ENCODE measurements around the gene CYSTM1.
A peak's percentile ranks its signal among the peaks of the same experiment; 100 is the strongest.

CYSTM1 gene

DNA sequence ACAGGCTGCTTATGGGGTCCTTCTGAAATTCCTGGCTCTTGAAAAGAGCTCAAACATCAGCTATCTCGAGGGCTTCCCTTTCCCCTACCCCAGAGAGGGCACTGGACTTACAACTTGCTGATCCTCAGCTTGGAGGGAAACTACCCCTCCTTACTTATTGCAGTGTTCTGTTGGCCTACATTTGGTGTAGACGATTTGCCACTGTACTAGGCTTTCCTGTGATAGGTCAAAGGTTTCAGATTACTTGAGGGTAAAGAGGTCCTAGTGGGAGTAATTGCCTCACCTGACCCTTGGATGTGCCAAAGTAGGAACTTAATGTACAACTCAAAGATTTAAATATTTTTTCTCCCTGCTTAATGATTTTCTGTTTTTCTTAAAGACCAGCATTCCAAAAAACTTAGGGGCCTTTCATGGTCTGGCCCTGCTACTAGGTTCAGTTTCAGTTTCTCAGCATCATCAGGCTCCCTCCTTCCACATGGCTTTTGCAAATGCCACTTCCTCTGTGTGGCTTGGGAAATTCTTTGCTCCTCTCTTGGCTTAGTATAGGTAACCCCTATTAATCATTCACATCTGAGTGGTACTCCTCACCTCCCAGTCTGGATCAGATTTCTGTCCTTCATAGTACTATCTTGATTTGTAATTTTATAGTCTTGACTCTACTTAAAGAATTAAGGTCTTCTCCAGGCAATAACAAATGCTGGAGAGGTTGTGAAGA, 32.4 kb downstream of the CYSTM1 start:
- DNase-seq (ENCODE audit: low spot score) = no peak

- DNase-seq (ENCODE audit: low spot score) = no peak
Measured at GRCh38 chr5:140208065-140208464, 33.1 kb downstream of the CYSTM1 start.

GRCh38 chr5:140213370-140213983, 38.5 kb downstream of the CYSTM1 start:
- DNase-seq (ENCODE audit: low spot score) = no peak

DNA sequence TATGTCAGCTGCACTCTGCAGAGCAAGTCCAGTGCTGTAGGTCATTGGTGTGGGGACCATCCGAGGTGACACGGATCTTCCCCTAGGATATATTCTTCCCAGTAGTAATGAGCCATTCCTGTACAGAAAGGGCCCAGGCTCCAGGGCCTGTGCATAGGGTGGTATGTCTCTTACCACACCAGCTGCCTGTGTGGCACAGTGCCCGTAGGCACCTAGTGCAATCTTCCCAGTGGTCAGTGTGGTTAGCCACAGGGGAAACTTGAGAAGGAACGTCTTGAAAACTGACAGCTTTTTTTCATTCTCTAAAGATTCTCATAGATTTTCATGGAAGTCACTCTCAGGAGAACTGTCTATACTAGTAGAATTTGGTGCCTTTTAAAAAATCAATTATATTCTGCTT, 39.8 kb downstream of the CYSTM1 start:
- no peak for DNase-seq (ENCODE audit: low spot score)

DNA sequence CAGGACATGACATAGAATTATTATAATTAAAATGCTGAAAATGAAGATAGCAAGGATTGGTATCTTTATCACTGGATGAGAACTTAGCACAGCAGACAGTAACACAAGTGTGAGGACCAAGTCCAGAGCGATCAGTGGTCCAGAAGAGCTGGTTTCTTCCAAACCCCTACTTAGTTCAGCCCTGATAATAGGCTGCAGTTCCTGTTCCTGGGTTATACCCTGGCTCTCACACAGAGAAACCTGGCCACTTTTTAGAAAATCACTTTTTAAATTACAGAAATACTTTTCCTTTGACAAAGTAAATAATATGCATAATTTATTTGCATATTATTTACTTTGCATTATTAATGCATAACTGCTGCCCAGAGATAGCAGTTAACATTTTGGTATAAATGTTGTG, 40.3 kb downstream of the CYSTM1 start:
- DNase-seq (ENCODE audit: low spot score) = no peak

- DNase-seq (ENCODE audit: low spot score) = no peak
Measured at GRCh38 chr5:140216478-140217074, 41.6 kb downstream of the CYSTM1 start.

DNA sequence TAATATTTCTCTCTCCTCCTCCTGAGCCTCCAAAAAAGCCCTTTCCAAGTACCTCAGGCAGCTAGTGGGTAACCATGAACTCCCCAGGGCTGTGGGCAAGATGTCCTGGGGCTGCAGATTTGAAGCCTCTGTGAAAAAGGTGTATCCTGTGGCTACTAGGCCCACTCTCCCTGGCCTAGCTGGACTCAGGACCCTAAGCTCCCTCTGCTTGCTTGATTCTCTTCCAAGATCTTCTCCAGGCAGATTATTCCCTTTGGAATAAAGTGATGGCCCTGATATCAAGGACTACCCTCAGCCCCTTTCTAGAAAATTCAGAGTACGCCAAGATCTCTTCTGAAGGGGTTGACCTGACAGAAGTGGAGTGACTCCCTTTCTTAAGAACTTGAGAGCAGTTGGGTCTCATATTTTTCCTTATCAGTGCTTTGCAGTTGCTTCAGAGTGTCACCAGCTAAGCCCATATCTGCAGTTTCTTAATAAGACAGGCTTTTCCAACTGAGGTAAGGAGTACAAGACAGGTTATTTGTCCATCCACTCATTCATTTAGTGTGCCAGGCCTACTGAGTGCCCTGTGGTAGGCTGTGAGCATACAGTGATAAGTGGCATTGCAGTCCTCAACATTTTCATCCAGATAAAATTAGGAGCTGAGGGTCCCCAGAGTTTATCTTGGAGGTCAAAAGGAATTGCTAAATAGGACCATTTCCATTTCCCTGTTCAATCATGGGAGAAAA, 42.5 kb downstream of the CYSTM1 start:
- no peak for DNase-seq (ENCODE audit: low spot score)

GRCh38 chr5:140219068-140219991, 44.3 kb downstream of the CYSTM1 start:
- DNase-seq (ENCODE audit: low spot score) = no peak

GRCh38 chr5:140220032-140220697, 45.2 kb downstream of the CYSTM1 start:
- DNase-seq (ENCODE audit: low spot score) = peak; percentile 25

- no peak for DNase-seq (ENCODE audit: low spot score)
Measured at GRCh38 chr5:140220698-140221064, 45.7 kb downstream of the CYSTM1 start.

DNA sequence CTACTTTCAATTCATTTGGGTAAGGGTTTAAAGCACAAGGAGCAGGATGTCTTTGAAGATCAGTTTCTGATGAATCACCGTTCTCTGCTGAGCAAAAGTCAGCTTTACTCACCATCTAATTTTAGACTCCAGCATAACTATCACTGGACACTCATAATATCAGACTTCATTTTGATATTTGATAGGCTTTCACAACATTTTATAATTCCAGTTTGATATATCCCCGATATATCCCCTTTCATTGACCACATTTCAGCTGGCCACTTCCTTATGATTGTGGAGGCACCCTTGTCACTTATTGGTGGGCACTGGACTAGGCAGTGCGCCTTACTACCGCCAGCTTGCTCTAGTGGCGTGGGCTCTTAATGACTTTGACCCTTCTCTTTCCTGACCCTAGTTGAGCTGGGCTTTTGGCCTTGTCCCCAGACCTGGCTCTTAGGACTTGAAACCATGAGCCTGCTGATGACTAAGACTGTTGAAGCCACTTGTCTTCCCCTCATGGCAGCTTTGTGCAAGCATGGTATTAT, 46.8 kb downstream of the CYSTM1 start:
- DNase-seq (ENCODE audit: low spot score) = no peak

- no peak for DNase-seq (ENCODE audit: low spot score)
Measured at GRCh38 chr5:140222416-140222815, 47.4 kb downstream of the CYSTM1 start.

DNA sequence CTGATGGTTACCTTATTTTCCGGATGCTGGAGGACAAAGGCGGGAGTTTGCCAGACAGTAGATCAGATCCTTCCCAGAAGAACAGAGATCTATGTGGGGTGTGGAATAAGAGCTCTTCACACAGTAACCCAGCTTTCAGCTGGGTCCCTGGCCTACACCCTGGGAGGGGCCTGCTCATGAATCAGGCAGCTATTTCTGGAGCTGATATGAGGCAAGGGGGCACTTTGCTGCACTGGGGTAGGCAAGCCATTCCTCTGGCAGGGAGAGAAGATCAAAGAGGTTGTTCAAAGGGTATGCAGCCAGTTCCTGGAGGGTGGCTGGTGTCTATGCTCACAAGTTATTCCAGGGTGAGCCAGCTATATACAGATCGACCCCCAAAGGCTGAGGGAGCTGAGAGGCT, 48.6 kb downstream of the CYSTM1 start:
- DNase-seq (ENCODE audit: low spot score) = no peak

- DNase-seq (ENCODE audit: low spot score) = no peak
Measured at GRCh38 chr5:140224658-140225057, 49.7 kb downstream of the CYSTM1 start.

DNA sequence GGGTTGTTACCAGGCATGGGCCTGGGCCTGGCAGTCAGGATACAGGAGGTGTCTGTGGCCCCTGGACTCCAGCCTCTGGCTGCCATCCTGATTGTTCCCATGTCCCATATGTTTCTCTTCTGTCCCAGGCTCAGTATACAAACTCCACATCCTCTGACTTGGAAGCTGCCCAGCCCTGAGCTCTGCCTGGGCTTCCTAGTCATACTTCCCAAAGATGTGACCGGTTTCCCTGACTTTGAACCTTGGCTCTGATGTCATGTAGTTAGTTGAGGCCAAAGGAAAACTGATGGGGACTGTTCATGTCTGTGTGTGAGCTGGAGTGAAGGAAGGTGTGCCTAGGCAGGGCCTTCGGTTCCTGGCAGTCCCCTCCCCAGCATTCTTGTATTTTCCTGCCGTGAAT, 50.4 kb downstream of the CYSTM1 start:
- no peak for DNase-seq (ENCODE audit: low spot score)

GRCh38 chr5:140227046-140227445, 52.1 kb downstream of the CYSTM1 start:
- no peak for DNase-seq (ENCODE audit: low spot score)

DNA sequence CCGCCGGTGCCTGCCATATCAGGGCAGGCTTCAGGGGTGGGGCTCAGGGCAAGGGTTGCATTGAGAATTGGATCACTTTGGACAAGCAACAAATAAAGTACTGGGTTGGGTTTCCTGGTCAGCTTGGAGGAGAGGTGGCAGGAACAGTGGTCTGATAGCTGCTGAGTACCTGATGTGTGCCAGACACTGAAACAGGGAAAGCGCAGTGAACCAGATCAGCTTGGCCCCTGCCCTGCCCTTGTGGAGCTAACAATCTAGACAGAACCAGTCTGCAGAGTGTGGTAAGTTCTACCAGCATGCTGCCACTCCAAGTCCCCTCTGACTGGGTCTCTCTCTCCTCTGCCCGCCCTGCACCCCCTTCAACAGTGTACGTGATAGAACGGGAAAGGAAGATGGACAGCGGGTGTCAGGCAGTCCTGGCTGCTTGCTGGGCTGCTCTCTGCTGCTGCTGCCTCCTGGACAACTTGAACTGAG, 53.4 kb downstream of the CYSTM1 start:
- no peak for DNase-seq (ENCODE audit: low spot score)

DNA sequence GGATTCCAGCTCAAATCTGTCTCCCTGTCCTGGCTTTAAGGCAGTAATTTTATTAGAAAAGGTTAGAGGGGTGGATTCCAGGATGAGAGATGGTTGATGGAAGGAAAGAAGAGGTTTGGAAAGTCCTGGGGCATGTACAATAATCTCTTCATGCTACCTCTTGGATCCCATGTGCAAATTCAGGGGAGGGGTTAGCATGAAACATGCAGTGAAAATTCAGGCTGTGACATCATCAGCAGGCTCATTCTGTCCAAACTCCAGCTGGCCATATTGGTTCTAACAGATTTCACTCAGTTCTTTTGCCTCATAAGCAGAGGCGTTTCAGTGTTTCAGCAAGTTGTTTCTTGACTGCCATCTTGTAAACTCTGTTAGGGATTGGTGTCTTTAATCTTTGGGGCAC, 55.4 kb downstream of the CYSTM1 start:
- DNase-seq (ENCODE audit: low spot score) = no peak

DNA sequence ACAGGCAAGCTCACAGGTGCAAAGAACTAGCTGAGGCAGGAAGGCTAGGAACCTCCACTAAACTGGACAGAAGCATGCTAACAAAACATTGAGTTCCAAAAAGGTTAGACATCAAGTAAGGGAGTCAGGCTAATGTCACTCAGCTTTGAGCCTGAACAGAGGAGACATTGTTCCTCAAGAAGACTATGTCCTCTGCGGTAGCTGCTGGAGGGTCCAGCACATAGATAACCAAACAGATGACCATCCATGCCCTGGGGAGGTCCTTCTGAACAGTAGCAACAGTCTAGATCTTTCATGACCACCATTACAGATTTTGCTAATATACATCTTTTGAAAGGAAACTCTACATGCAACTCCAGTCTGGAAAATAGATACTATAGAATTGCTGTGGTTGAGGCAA, 57.7 kb downstream of the CYSTM1 start:
- no peak for DNase-seq (ENCODE audit: low spot score)

GRCh38 chr5:140234377-140234989, 59.5 kb downstream of the CYSTM1 start:
- DNase-seq (ENCODE audit: low spot score) = no peak
